Fibroblast of skin of abdomen (primary cell): ENCODE results near the gene KNCN.

ENCODE experiments used
- DNase-seq: peaks from one replicate; pipeline ENCODE4 v3.0.0-alpha.2; 2013

Gene KNCN

GRCh38 chr1:46523496-46524353 lies 27.7 kb downstream of the KNCN start:
- no peak for DNase-seq

GRCh38 chr1:46522969-46523320 lies 28.5 kb downstream of the KNCN start:
- no peak for DNase-seq

GRCh38 chr1:46522184-46522968 lies 29.1 kb downstream of the KNCN start:
- DNase-seq = peak; percentile 89

GRCh38 chr1:46521414-46521813 lies 30.0 kb downstream of the KNCN start:
- DNase-seq = no peak

GRCh38 chr1:46520063-46520911 lies 31.2 kb downstream of the KNCN start:
- peak; percentile 92 for DNase-seq

- no peak for DNase-seq
Measured at GRCh38 chr1:46519209-46519608, 32.2 kb downstream of the KNCN start.

GRCh38 chr1:46517932-46518498 lies 33.4 kb downstream of the KNCN start:
- no peak for DNase-seq

GRCh38 chr1:46517010-46517600 lies 34.3 kb downstream of the KNCN start:
- DNase-seq = no peak

- no peak for DNase-seq
Measured at GRCh38 chr1:46516200-46516950, 35.1 kb downstream of the KNCN start.

- no peak for DNase-seq
Measured at GRCh38 chr1:46515576-46515975, 35.9 kb downstream of the KNCN start.

- DNase-seq = no peak
Measured at GRCh38 chr1:46513536-46513935, 37.9 kb downstream of the KNCN start.

GRCh38 chr1:46512792-46513190 lies 38.7 kb downstream of the KNCN start:
- no peak for DNase-seq

- DNase-seq = no peak
Measured at GRCh38 chr1:46512135-46512791, 39.2 kb downstream of the KNCN start.

- DNase-seq = no peak
Measured at GRCh38 chr1:46510998-46511365, 40.5 kb downstream of the KNCN start.

- no peak for DNase-seq
Measured at GRCh38 chr1:46510341-46510997, 41.0 kb downstream of the KNCN start.

GRCh38 chr1:46508757-46509156 lies 42.7 kb downstream of the KNCN start:
- DNase-seq = peak; percentile 64

- no peak for DNase-seq
Measured at GRCh38 chr1:46506470-46507219, 44.8 kb downstream of the KNCN start.

GRCh38 chr1:46503421-46503820 lies 48.0 kb downstream of the KNCN start:
- DNase-seq = peak; percentile 20

- DNase-seq = no peak
Measured at GRCh38 chr1:46501528-46501927, 49.9 kb downstream of the KNCN start.

- no peak for DNase-seq
Measured at GRCh38 chr1:46497665-46498064, 53.8 kb downstream of the KNCN start.
